ENCODE results near the gene CEP250.
"Not testable (repeated sequence)": the region's sequence is repeated elsewhere in the genome, so short reads cannot be mapped to it uniquely, and the experiment has no call there.

The CEP250 gene

GRCh38 chr20:35453647-35454046 lies 1.8 kb upstream of the CEP250 start:
- no peak for DNase-seq

- DNase-seq, result not testable (repeated sequence)
Measured at GRCh38 chr20:35456700-35457099, 1.3 kb downstream of the CEP250 start.

GRCh38 chr20:35457539-35457938 lies 2.1 kb downstream of the CEP250 start:
- not testable (repeated sequence) for DNase-seq

- DNase-seq, result no peak
Measured at GRCh38 chr20:35458388-35458787, 3.0 kb downstream of the CEP250 start.

- no peak for DNase-seq
Measured at GRCh38 chr20:35461620-35462019, 6.2 kb downstream of the CEP250 start.

GRCh38 chr20:35462351-35462750 lies 7.0 kb downstream of the CEP250 start:
- DNase-seq, result peak in 1 of 2 donors; percentile 1

GRCh38 chr20:35463455-35464300 lies 8.3 kb downstream of the CEP250 start:
- DNase-seq, result peak; percentile 59 to 78

- no peak for DNase-seq
Measured at GRCh38 chr20:35465976-35466375, 10.6 kb downstream of the CEP250 start.

GRCh38 chr20:35466856-35467255 lies 11.5 kb downstream of the CEP250 start:
- DNase-seq, result no peak

GRCh38 chr20:35467339-35468224 lies 12.2 kb downstream of the CEP250 start:
- no peak for DNase-seq

- DNase-seq, result no peak
Measured at GRCh38 chr20:35468671-35469334, 13.4 kb downstream of the CEP250 start.

GRCh38 chr20:35472209-35472608 lies 16.8 kb downstream of the CEP250 start:
- DNase-seq, result no peak

GRCh38 chr20:35473684-35474083 lies 18.3 kb downstream of the CEP250 start:
- DNase-seq, result no peak

GRCh38 chr20:35474303-35474871 lies 19.0 kb downstream of the CEP250 start:
- DNase-seq, result no peak

- DNase-seq, result no peak
Measured at GRCh38 chr20:35476288-35476687, 20.9 kb downstream of the CEP250 start.

GRCh38 chr20:35478804-35479472 lies 23.5 kb downstream of the CEP250 start:
- DNase-seq, result peak in 1 of 2 donors; percentile 16

- no peak for DNase-seq
Measured at GRCh38 chr20:35479798-35480197, 24.4 kb downstream of the CEP250 start.

GRCh38 chr20:35487479-35487878 lies 32.1 kb downstream of the CEP250 start:
- no peak for DNase-seq

GRCh38 chr20:35489717-35490116 lies 34.3 kb downstream of the CEP250 start:
- DNase-seq, result peak in 1 of 2 donors; percentile 31

GRCh38 chr20:35490736-35491181 lies 35.4 kb downstream of the CEP250 start:
- peak; percentile 56 to 73 for DNase-seq

- DNase-seq, result no peak
Measured at GRCh38 chr20:35491823-35492222, 36.4 kb downstream of the CEP250 start.

- no peak for DNase-seq
Measured at GRCh38 chr20:35492352-35492751, 37.0 kb downstream of the CEP250 start.

Data from CD4-positive, alpha-beta T cell treated with Interferon alpha-2 for 1 hour (primary cell).